K562 (cell line): ENCODE results near the gene CCNC. TPM values are rescaled to one million over a fixed set of nuclear protein-coding genes. Genes with fewer than 3 reads are reported as not detected.

ENCODE experiments used
- ARID3B ChIP-seq: fragments of 250-450 bp; sonication (Bioruptor Pico); IDR thresholded peaks from 2 replicates; pipeline ENCODE4 v1.4.0; 2020; ENCODE audit warnings: borderline replicate concordance
- CCAR2 ChIP-seq: fragments of 200-400 bp; formaldehyde crosslinking; IDR thresholded peaks from 2 replicates; pipeline ENCODE4 v1.6.1; 2017; ENCODE audit warnings: mild to moderate bottlenecking, low read depth, low read length
- FOXK2 ChIP-seq, 2 experiments: fragments of 450-650 bp; IDR thresholded peaks in 1 of 2; conservative IDR thresholded peaks in 1 of 2; 2 replicates each; pipeline ENCODE4 v1.6.1; 2016; ENCODE audit warnings: low read depth in 2 of 2, mild to moderate bottlenecking in 1 of 2
- GABPA ChIP-seq: fragments of 200-800 bp; sonication (Bioruptor generic); conservative IDR thresholded peaks from 2 replicates; pipeline ENCODE4 v1.6.1; 2016; ENCODE audit warnings: low read depth, missing genetic modification characterization, missing compliant biosample characterization
- IRF1 ChIP-seq: sonication (generic); formaldehyde crosslinking; IDR thresholded peaks from 2 replicates; pipeline ENCODE4 v1.8.0; 2022; ENCODE audit warnings: missing genetic modification reagents, mild to moderate bottlenecking, borderline replicate concordance
- MITF ChIP-seq: IDR thresholded peaks from 2 replicates; pipeline ENCODE4 v1.6.1; 2014; ENCODE audit warnings: antibody characterized with exemption
- PHF20 ChIP-seq: fragments of 450-650 bp; IDR thresholded peaks from 2 replicates; pipeline ENCODE4 v1.6.1; 2018; ENCODE audit not compliant: partially characterized antibody
- POLR2H ChIP-seq: IDR thresholded peaks from 2 replicates; pipeline ENCODE4 v1.6.1; 2016; ENCODE audit warnings: missing genetic modification characterization, low read depth, mild to moderate bottlenecking, control low read depth, missing compliant biosample characterization, moderate library complexity
- PTBP1 ChIP-seq: fragments of 200-400 bp; formaldehyde crosslinking; IDR thresholded peaks from 2 replicates; pipeline ENCODE4 v1.6.1; 2017; ENCODE audit warnings: low read depth, low read length
- SRSF1 ChIP-seq: fragments of 200-400 bp; formaldehyde crosslinking; IDR thresholded peaks from 2 replicates; pipeline ENCODE4 v1.6.1; 2017; ENCODE audit warnings: mild to moderate bottlenecking, low read depth, low read length, moderate library complexity
- SUPT5H ChIP-seq: fragments of 450-650 bp; IDR thresholded peaks from 2 replicates; pipeline ENCODE4 v1.6.1; 2016
- TEAD1 ChIP-seq, 2 experiments: fragments of 450-650 bp in 1 of 2; sonication (generic) in 1 of 2; formaldehyde crosslinking; IDR thresholded peaks; 2 replicates each; pipeline versions ENCODE4 v1.4.0 to v1.8.0; 2020 to 2022; ENCODE audit warnings: mild to moderate bottlenecking in 2 of 2, missing genetic modification reagents in 1 of 2
- TRIM24 ChIP-seq, 2 experiments: fragments of 450-650 bp; IDR thresholded peaks; 2 replicates each; pipeline ENCODE4 v1.6.1; 2016
- ZBTB33 ChIP-seq: sonication (generic); formaldehyde crosslinking; IDR thresholded peaks from 2 replicates; pipeline ENCODE4 v1.8.1; 2023; ENCODE audit warnings: mild to moderate bottlenecking, missing genetic modification reagents
- ZNF121 ChIP-seq: sonication (generic); formaldehyde crosslinking; conservative IDR thresholded peaks from 2 replicates; pipeline ENCODE4 v1.8.0; 2022; ENCODE audit warnings: missing genetic modification reagents
- ZNF3 ChIP-seq: fragments of 250-450 bp; sonication (Bioruptor Pico); IDR thresholded peaks from 2 replicates; pipeline ENCODE4 v1.5.0; 2021; ENCODE audit warnings: mild to moderate bottlenecking, moderate library complexity
- ZNF316 ChIP-seq: fragments of 450-650 bp; IDR thresholded peaks from 2 replicates; pipeline ENCODE4 v1.6.1; 2016
- ZNF77 ChIP-seq: fragments of 250-450 bp; sonication (Bioruptor Pico); IDR thresholded peaks from 2 replicates; pipeline ENCODE4 v1.5.0; 2020
- ZSCAN29 ChIP-seq: fragments of 450-650 bp; IDR thresholded peaks from 2 replicates; pipeline ENCODE4 v1.6.1; 2017
- polyA plus RNA-seq, 8 experiments: library from polyadenylated mRNA; depleted of rRNA in 4 of 8; stranded (reverse) in 5 of 8; unstranded in 3 of 8; fragments of >200 nt; fragmentation: Nextera tagmentation in 2 of 8; fragmentation: Illumina TruSeq in 1 of 8; extraction: Ambion mirVana in 2 of 8; extraction: Trizol in 1 of 8; gene quantifications; 2 replicates each; pipeline versions ENCODE4 v1.2.1 to v1.2.3, GENCODE V29; 2011 to 2014; ENCODE audit warnings: inconsistent platforms in 1 of 8, missing spikeins in 1 of 8
- total RNA-seq, 7 experiments: library from RNA; depleted of rRNA in 6 of 7; stranded (reverse); fragments of >200 nt in 6 of 7; fragmentation: Illumina TruSeq in 2 of 7; extraction: Trizol in 2 of 7; gene quantifications; 2 replicates each; pipeline versions ENCODE4 v1.2.1 to v1.2.3, GENCODE V29; 2011 to 2021; ENCODE audit warnings: low replicate concordance in 1 of 7

CCNC gene
- total and polyA plus RNA-seq, 9 of the 15 experiments (the other 6 are each of a cell fraction or from before 2014, with no cell fraction given): 68.7 to 177 (median 99.6) TPM

- TF ChIP-seq MITF (peak; percentile 29; the same call in 1 of the 2 replicates), POLR2H (tag) (peak; percentile 87), PHF20 (peak; percentile 74), FOXK2 (conservative IDR thresholded peaks at IDR 0.05 in 1 of 2, IDR thresholded peaks at IDR 0.05 in 1 of 2; ENCODE audit: low read depth in 2 of 2) (no peak), ZBTB33 (CRISPR knock-in tag) (peak; percentile 86), ZSCAN29 (peak; percentile 71; the same call in 1 of the 2 replicates), CCAR2 (no peak), TRIM24 (IDR thresholded peaks at IDR 0.05) (peak in 1 of 2 experiments; percentile 97; a peak in 2 of 4 replicates), TEAD1 (CRISPR knock-in tag; IDR thresholded peaks at IDR 0.05) (peak in 1 of 2 experiments; percentile 2; a peak in 1 of 4 replicates), PTBP1 (no peak), GABPA (peak; percentile 96), SRSF1 (no peak), ZNF121 (CRISPR knock-in tag) (no peak), ARID3B (no peak), ZNF3 (no peak), IRF1 (CRISPR knock-in tag) (no peak), ZNF316 (peak; percentile 18; the same call in 1 of the 2 replicates), SUPT5H (peak; percentile 92), ZNF77 (CRISPR knock-in tag) (no peak)
Observed at GRCh38 chr6:99568103-99568933, at the start of gene CCNC (continued).
